H9 (cell line): ENCODE results near the gene UBXN11. TPM values are rescaled to one million over a fixed set of nuclear protein-coding genes. Genes with fewer than 3 reads are reported as not detected.

ENCODE experiments used
- DNase-seq: peaks from one replicate; pipeline ENCODE4 v3.0.0-alpha.2; 2017
- H2AFZ ChIP-seq: one replicate; pipeline ENCODE4 v1.6.1; 2013; ENCODE audit warnings: mild to moderate bottlenecking, low read length, control low read depth, moderate library complexity
- H2AK5ac ChIP-seq: 2 replicates; pipeline ENCODE4 v1.6.1; 2013; ENCODE audit warnings: low read length, control low read depth, mixed read lengths; ENCODE audit not compliant: insufficient read length
- H2BK120ac ChIP-seq: one replicate; pipeline ENCODE4 v1.6.1; 2013; ENCODE audit warnings: low read depth, mild to moderate bottlenecking, low read length, control low read depth, inconsistent platforms; ENCODE audit not compliant: poor library complexity, severe bottlenecking
- H2BK12ac ChIP-seq: 2 replicates; pipeline ENCODE4 v1.6.1; 2013; ENCODE audit warnings: low read length, control low read depth, mixed read lengths, low read depth; ENCODE audit not compliant: insufficient read length
- H2BK15ac ChIP-seq: 2 replicates; pipeline ENCODE4 v1.6.1; 2013; ENCODE audit warnings: low read depth, low read length, control low read depth
- H2BK20ac ChIP-seq: one replicate; pipeline ENCODE4 v1.6.1; 2013; ENCODE audit warnings: low read depth, mild to moderate bottlenecking, low read length, control low read depth, inconsistent platforms; ENCODE audit not compliant: poor library complexity, severe bottlenecking
- H2BK5ac ChIP-seq: 2 replicates; pipeline ENCODE4 v1.6.1; 2013; ENCODE audit warnings: low read length, control low read depth, mixed read lengths; ENCODE audit not compliant: insufficient read length
- H3K14ac ChIP-seq: 2 replicates; pipeline ENCODE4 v1.6.1; 2013; ENCODE audit warnings: low read length, control low read depth; ENCODE audit not compliant: insufficient read depth
- H3K18ac ChIP-seq: 2 replicates; pipeline ENCODE4 v1.6.1; 2013; ENCODE audit warnings: low read depth, mild to moderate bottlenecking, mixed read lengths, low read length, control low read depth; ENCODE audit not compliant: insufficient read length
- H3K23ac ChIP-seq: 2 replicates; pipeline ENCODE4 v1.6.1; 2013; ENCODE audit warnings: low read length, control low read depth, mixed read lengths, low read depth; ENCODE audit not compliant: insufficient read length
- H3K23me2 ChIP-seq: 2 replicates; pipeline ENCODE4 v1.6.1; 2013; ENCODE audit warnings: low read depth, mild to moderate bottlenecking, mixed read lengths, low read length, control low read depth; ENCODE audit not compliant: insufficient read length, poor library complexity, severe bottlenecking
- H3K27ac ChIP-seq: 2 replicates; pipeline ENCODE4 v1.5.1; 2013; ENCODE audit warnings: low read length, control low read depth, mixed read lengths, low read depth; ENCODE audit not compliant: insufficient read length
- H3K27me3 ChIP-seq: 2 replicates; pipeline ENCODE4 v1.6.1; 2013; ENCODE audit warnings: low read length, control low read depth, inconsistent platforms; ENCODE audit not compliant: insufficient read depth
- H3K4ac ChIP-seq: 2 replicates; pipeline ENCODE4 v1.6.1; 2013; ENCODE audit warnings: low read depth, mild to moderate bottlenecking, control low read depth, inconsistent platforms, low read length, moderate library complexity
- H3K4me1 ChIP-seq: 2 replicates; pipeline ENCODE4 v1.6.1; 2013; ENCODE audit warnings: low read length, control low read depth, inconsistent platforms; ENCODE audit not compliant: insufficient read depth
- H3K4me2 ChIP-seq: 2 replicates; pipeline ENCODE4 v1.6.1; 2013; ENCODE audit warnings: low read length, control low read depth, mixed read lengths; ENCODE audit not compliant: insufficient read length, insufficient read depth
- H3K56ac ChIP-seq: 2 replicates; pipeline ENCODE4 v1.6.1; 2013; ENCODE audit warnings: low read depth, mild to moderate bottlenecking, mixed read lengths, low read length, control low read depth; ENCODE audit not compliant: insufficient read length
- H3K79me1 ChIP-seq: 2 replicates; pipeline ENCODE4 v1.6.1; 2013; ENCODE audit warnings: low read depth, mild to moderate bottlenecking, moderate library complexity, low read length, control low read depth, inconsistent platforms; ENCODE audit not compliant: insufficient read depth, poor library complexity, severe bottlenecking
- H3K79me2 ChIP-seq: 2 replicates; pipeline ENCODE4 v1.6.1; 2013; ENCODE audit warnings: low read length, control low read depth, inconsistent platforms; ENCODE audit not compliant: insufficient read depth
- H3K9ac ChIP-seq: 2 replicates; pipeline ENCODE4 v1.6.1; 2013; ENCODE audit warnings: low read length, control low read depth, mixed read lengths; ENCODE audit not compliant: insufficient read length; ENCODE audit errors: extremely low read depth
- H3K9me3 ChIP-seq: one replicate; pipeline ENCODE4 v1.6.1; 2013; ENCODE audit warnings: low read depth, low read length, inconsistent platforms; ENCODE audit not compliant: control insufficient read depth
- H3T11ph ChIP-seq: one replicate; pipeline ENCODE4 v1.6.1; 2013; ENCODE audit warnings: mild to moderate bottlenecking, low read length, control low read depth, inconsistent platforms
- H4K20me1 ChIP-seq: one replicate; pipeline ENCODE4 v1.6.1; 2013; ENCODE audit not compliant: control insufficient read depth, insufficient read length, insufficient read depth
- H4K5ac ChIP-seq: 2 replicates; pipeline ENCODE4 v1.6.1; 2013; ENCODE audit warnings: low read depth, mild to moderate bottlenecking, mixed read lengths, low read length, control low read depth; ENCODE audit not compliant: insufficient read length
- H4K8ac ChIP-seq: replicated peaks from 2 replicates; pipeline ENCODE4 v1.6.1; 2013; ENCODE audit warnings: low read length, control low read depth, mixed read lengths, low read depth; ENCODE audit not compliant: insufficient read length
- H4K91ac ChIP-seq: 2 replicates; pipeline ENCODE4 v1.6.1; 2013; ENCODE audit warnings: low read depth, mild to moderate bottlenecking, moderate library complexity, mixed read lengths, low read length, control low read depth; ENCODE audit not compliant: insufficient read length
- H3K27ac Mint-ChIP-seq, 3 experiments: 2 replicates in 2 of 3; 3 replicates in 1 of 3; pipeline ENCODE4 v1.8.0; 2020 to 2021; ENCODE audit warnings: mixed read lengths in 3 of 3, mild to moderate bottlenecking in 1 of 3, moderate library complexity in 1 of 3
- H3K27me3 Mint-ChIP-seq: 2 replicates; pipeline ENCODE4 v1.8.0; 2021; ENCODE audit warnings: low read depth, mild to moderate bottlenecking, moderate library complexity, mixed read lengths
- H3K36me3 Mint-ChIP-seq, 3 experiments: 2 replicates in 2 of 3; 3 replicates in 1 of 3; pipeline ENCODE4 v1.8.0; 2020 to 2021; ENCODE audit warnings: low read depth in 3 of 3, mixed read lengths in 3 of 3; ENCODE audit not compliant: insufficient read depth in 1 of 3
- H3K4me1 Mint-ChIP-seq, 2 experiments: 2 replicates each; pipeline ENCODE4 v1.8.0; 2020; ENCODE audit warnings: mixed read lengths in 2 of 2
- H3K4me3 Mint-ChIP-seq, 2 experiments: 2 replicates in 1 of 2; 3 replicates in 1 of 2; pipeline ENCODE4 v1.8.0; 2020 to 2021; ENCODE audit warnings: mild to moderate bottlenecking in 2 of 2, mixed read lengths in 2 of 2, moderate library complexity in 1 of 2
- H3K9me3 Mint-ChIP-seq, 2 experiments: 2 replicates in 1 of 2; 3 replicates in 1 of 2; pipeline ENCODE4 v1.8.0; 2020; ENCODE audit warnings: mild to moderate bottlenecking in 2 of 2, mixed read lengths in 2 of 2, moderate library complexity in 1 of 2
- WGBS: extraction: QIAGEN DNeasy Blood & Tissue Kit; methylation state at CpG from one replicate; pipeline ENCODE4 v1.1.7; 2013; ENCODE audit warnings: missing lambda C conversion rate, low lambda C conversion rate, mixed read lengths; ENCODE audit not compliant: insufficient read length; ENCODE audit errors: extremely low coverage; 5-methylcytosine and 5-hydroxymethylcytosine counted together
- total RNA-seq: library from RNA; stranded (reverse); gene quantifications from 2 replicates; pipeline ENCODE4 v1.2.1, GENCODE V29; 2021
- TF ChIP-seq, protein P1 (sequence below): fragments of 200-600 bp; sonication (generic); conservative IDR thresholded peaks from 3 replicates; pipeline ENCODE4 v1.8.0; 2021; ENCODE audit warnings: antibody characterized with exemption, mild to moderate bottlenecking

Gene UBXN11
- total RNA-seq, 1 experiment from 2014 or later, result 13.7 TPM

DNA sequence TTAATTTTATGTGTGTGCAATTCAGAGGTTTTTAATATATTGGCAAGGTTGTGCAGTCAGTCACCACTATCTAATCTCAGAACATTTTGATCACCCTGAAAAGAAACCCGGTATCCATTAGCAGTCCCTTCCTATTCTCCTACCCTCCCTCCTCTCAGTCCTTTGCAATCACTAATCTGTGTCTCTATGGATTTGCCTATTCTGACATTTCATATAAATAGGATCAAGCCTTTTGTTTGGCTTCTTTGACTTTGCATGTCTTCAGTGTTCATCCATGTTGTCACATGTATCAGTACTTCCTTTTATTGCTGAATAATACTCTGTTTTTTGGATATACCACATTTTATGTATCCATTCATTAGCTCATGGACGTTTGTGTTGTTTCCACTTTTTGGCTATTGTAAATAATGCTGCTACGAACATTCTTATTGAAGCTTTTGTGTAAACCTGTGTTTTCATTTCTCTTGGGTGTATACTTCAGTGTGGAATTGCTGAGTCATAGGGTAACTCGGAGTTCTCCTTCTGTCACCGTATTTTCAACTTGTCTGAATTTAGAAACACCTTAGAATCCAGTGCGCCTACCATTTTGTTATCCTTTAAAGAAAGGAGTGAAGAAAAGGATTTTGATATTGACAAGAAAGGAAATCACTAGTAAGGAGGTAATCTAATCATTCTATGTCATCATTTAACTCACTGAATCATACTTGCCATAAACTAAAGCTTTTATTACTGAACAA is 69.0 kb downstream of the UBXN11 start:
- Histone ChIP-seq H3K14ac (no peak overlapping the region), H2AFZ (no peak overlapping the region), H4K91ac (no peak overlapping the region), H3K79me1 (peaks cover 11% of the 10 kb centered on the region), H4K8ac (no peak overlapping the region), H3K18ac (no peak overlapping the region), H3K4ac (no peak overlapping the region), H2BK20ac (no peak overlapping the region), H3T11ph (no peak overlapping the region), H3K27me3 (no peaks in the 10 kb centered on the region), H3K23me2 (peaks cover 10% of the 10 kb centered on the region), H4K5ac (no peak overlapping the region), H3K23ac (no peak overlapping the region), H3K56ac (no peak overlapping the region), H4K20me1 (no peaks in the 10 kb centered on the region), H2BK12ac (no peak overlapping the region), H3K9ac (no peak overlapping the region), H2BK15ac (no peak overlapping the region), H2BK5ac (no peak overlapping the region), H2BK120ac (no peak overlapping the region), H3K79me2 (peaks cover 23% of the 10 kb centered on the region; the same call in 1 of the 2 replicates), H3K4me2 (no peak overlapping the region), H3K4me1 (no peaks in the 10 kb centered on the region), H3K27ac (no peak overlapping the region), H2AK5ac (no peak overlapping the region), H3K9me3 (no peaks in the 10 kb centered on the region)
- Mint-ChIP-seq H3K27ac (no peak overlapping the region), H3K9me3 (peaks cover 4 to 12% of the 10 kb centered on the region in 2 experiments), H3K4me3 (no peak overlapping the region), H3K27me3 (peaks cover 2% of the 10 kb centered on the region; the same call in 1 of the 2 replicates), H3K36me3 (peaks cover 19 to 33% (median 31%) of the 10 kb centered on the region in 3 experiments), H3K4me1 (peaks cover 23 to 24% of the 10 kb centered on the region in 2 experiments)
- no peak for DNase-seq
- TF ChIP-seq, protein P1, sequence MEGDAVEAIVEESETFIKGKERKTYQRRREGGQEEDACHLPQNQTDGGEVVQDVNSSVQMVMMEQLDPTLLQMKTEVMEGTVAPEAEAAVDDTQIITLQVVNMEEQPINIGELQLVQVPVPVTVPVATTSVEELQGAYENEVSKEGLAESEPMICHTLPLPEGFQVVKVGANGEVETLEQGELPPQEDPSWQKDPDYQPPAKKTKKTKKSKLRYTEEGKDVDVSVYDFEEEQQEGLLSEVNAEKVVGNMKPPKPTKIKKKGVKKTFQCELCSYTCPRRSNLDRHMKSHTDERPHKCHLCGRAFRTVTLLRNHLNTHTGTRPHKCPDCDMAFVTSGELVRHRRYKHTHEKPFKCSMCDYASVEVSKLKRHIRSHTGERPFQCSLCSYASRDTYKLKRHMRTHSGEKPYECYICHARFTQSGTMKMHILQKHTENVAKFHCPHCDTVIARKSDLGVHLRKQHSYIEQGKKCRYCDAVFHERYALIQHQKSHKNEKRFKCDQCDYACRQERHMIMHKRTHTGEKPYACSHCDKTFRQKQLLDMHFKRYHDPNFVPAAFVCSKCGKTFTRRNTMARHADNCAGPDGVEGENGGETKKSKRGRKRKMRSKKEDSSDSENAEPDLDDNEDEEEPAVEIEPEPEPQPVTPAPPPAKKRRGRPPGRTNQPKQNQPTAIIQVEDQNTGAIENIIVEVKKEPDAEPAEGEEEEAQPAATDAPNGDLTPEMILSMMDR, result no peak
- no CpG with 5 or more reads among the region's 6 CpGs for WGBS
